Neural progenitor cell (in vitro differentiated cells): ENCODE data around the gene APLP2. TPM values are rescaled to one million over a fixed set of nuclear protein-coding genes. Genes with fewer than 3 reads are reported as not detected.

ENCODE experiments used
- DNase-seq: peaks from one replicate; pipeline ENCODE4 v3.0.0-alpha.2; 2016; ENCODE audit warnings: low spot score
- H2AFZ ChIP-seq: fragments of 200-600 bp; sonication (generic); replicated peaks from 2 replicates; pipeline ENCODE4 v1.6.1; 2016; ENCODE audit warnings: antibody characterized with exemption
- H3F3A ChIP-seq: fragments of 200-600 bp; sonication (generic); 2 replicates; pipeline ENCODE4 v1.6.1; 2016; ENCODE audit warnings: antibody characterized with exemption, low read depth
- H3K27ac ChIP-seq: fragments of 200-600 bp; sonication (generic); 2 replicates; pipeline ENCODE4 v1.5.1; 2016; ENCODE audit warnings: mild to moderate bottlenecking
- H3K27me3 ChIP-seq: fragments of 200-600 bp; sonication (generic); 2 replicates; pipeline ENCODE4 v1.6.1; 2016; ENCODE audit warnings: mild to moderate bottlenecking, moderate library complexity
- H3K36me3 ChIP-seq: fragments of 200-600 bp; sonication (generic); 2 replicates; pipeline ENCODE4 v1.5.1; 2016
- H3K4me1 ChIP-seq: fragments of 200-600 bp; sonication (generic); 2 replicates; pipeline ENCODE4 v1.6.1; 2016; ENCODE audit warnings: mixed run types
- H3K4me2 ChIP-seq: fragments of 200-600 bp; sonication (generic); 2 replicates; pipeline ENCODE4 v1.6.1; 2016
- H3K4me3 ChIP-seq: fragments of 200-600 bp; sonication (generic); 2 replicates; pipeline ENCODE4 v1.5.1; 2016
- H3K79me2 ChIP-seq: fragments of 200-600 bp; sonication (generic); 2 replicates; pipeline ENCODE4 v1.6.1; 2016; ENCODE audit warnings: low read depth
- H3K9ac ChIP-seq: fragments of 200-600 bp; sonication (generic); 2 replicates; pipeline ENCODE4 v1.6.1; 2016
- H3K9me3 ChIP-seq: fragments of 200-600 bp; sonication (generic); 2 replicates; pipeline ENCODE4 v1.5.1; 2016; ENCODE audit warnings: low read depth
- H4K20me1 ChIP-seq: fragments of 200-600 bp; sonication (generic); 2 replicates; pipeline ENCODE4 v1.6.1; 2016; ENCODE audit warnings: low read depth
- H3K27ac Mint-ChIP-seq: 3 replicates; pipeline ENCODE4 v1.8.0; 2021; ENCODE audit warnings: mixed read lengths
- H3K27me3 Mint-ChIP-seq: 2 replicates; pipeline ENCODE4 v1.8.0; 2022; ENCODE audit warnings: low read depth, mild to moderate bottlenecking, inconsistent platforms, moderate library complexity, mixed read lengths; ENCODE audit not compliant: insufficient read depth
- H3K36me3 Mint-ChIP-seq: 3 replicates; pipeline ENCODE4 v1.8.0; 2021; ENCODE audit warnings: mixed read lengths
- H3K4me1 Mint-ChIP-seq: 3 replicates; pipeline ENCODE4 v1.8.0; 2021; ENCODE audit warnings: mixed read lengths
- H3K4me3 Mint-ChIP-seq: 3 replicates; pipeline ENCODE4 v1.8.0; 2021; ENCODE audit warnings: mild to moderate bottlenecking, moderate library complexity, mixed read lengths
- H3K9me3 Mint-ChIP-seq: 3 replicates; pipeline ENCODE4 v1.8.0; 2020; ENCODE audit warnings: mixed read lengths
- CTCF ChIP-seq: fragments of 200-600 bp; sonication (generic); IDR thresholded peaks from 2 replicates; pipeline ENCODE4 v1.5.1; 2017; ENCODE audit warnings: antibody characterized with exemption, mild to moderate bottlenecking
- EZH2 ChIP-seq: fragments of 200-600 bp; sonication (generic); IDR thresholded peaks from 2 replicates; pipeline ENCODE4 v1.6.1; 2017; ENCODE audit warnings: antibody characterized with exemption, mild to moderate bottlenecking, moderate library complexity
- EZH2phosphoT487 ChIP-seq: fragments of 200-600 bp; sonication (generic); IDR thresholded peaks from 2 replicates; pipeline ENCODE4 v1.6.1; 2017; ENCODE audit warnings: antibody characterized with exemption
- total RNA-seq: library from RNA; depleted of rRNA; stranded (reverse); fragments of >200 nt; gene quantifications from 2 replicates; pipeline ENCODE4 v1.2.3, GENCODE V29; 2015; ENCODE audit warnings: low replicate concordance

APLP2 gene
- total RNA-seq, 1 donor from 2014 or later = 455 TPM

- Histone ChIP-seq H3K4me1 (no peaks in the 10 kb centered on the region), H3K9ac (no peak overlapping the region), H2AFZ (no peak overlapping the region), H3K9me3 (no peaks in the 10 kb centered on the region), H4K20me1 (no peaks in the 10 kb centered on the region), H3K79me2 (no peaks in the 10 kb centered on the region), H3K4me2 (no peak overlapping the region), H3F3A (no peaks in the 10 kb centered on the region), H3K4me3 (no peak overlapping the region), H3K27ac (no peak overlapping the region), H3K36me3 (no peaks in the 10 kb centered on the region), H3K27me3 (no peaks in the 10 kb centered on the region)
- Mint-ChIP-seq H3K36me3 (peaks cover 3% of the 10 kb centered on the region), H3K27me3 (peaks cover 2% of the 10 kb centered on the region), H3K4me1 (peaks cover 16% of the 10 kb centered on the region), H3K27ac (no peak overlapping the region), H3K4me3 (no peak overlapping the region), H3K9me3 (peaks cover 15% of the 10 kb centered on the region)
- TF ChIP-seq EZH2 = no peak
- TF ChIP-seq CTCF = no peak
- TF ChIP-seq EZH2phosphoT487 = no peak
- no peak for DNase-seq
Observed at GRCh38 chr11:130023204-130023603, 46.5 kb upstream of the APLP2 start.

- Histone ChIP-seq H3F3A (peaks cover 5% of the 10 kb centered on the region), H3K27ac (no peak overlapping the region), H4K20me1 (no peaks in the 10 kb centered on the region), H3K9ac (no peak overlapping the region), H3K79me2 (no peaks in the 10 kb centered on the region), H3K4me3 (no peak overlapping the region), H2AFZ (no peak overlapping the region), H3K4me1 (peaks cover 6% of the 10 kb centered on the region), H3K4me2 (no peak overlapping the region), H3K9me3 (no peaks in the 10 kb centered on the region), H3K27me3 (no peaks in the 10 kb centered on the region), H3K36me3 (no peaks in the 10 kb centered on the region)
- H3K4me1 Mint-ChIP-seq = peaks cover 21% of the 10 kb centered on the region
- H3K27ac Mint-ChIP-seq = no peak overlapping the region
- H3K4me3 Mint-ChIP-seq = no peak overlapping the region
- DNase-seq = no peak
- H3K9me3 Mint-ChIP-seq = peaks cover 15% of the 10 kb centered on the region
- H3K27me3 Mint-ChIP-seq = peaks cover 2% of the 10 kb centered on the region
- no peak for TF ChIP-seq CTCF
- no peak for TF ChIP-seq EZH2
- TF ChIP-seq EZH2phosphoT487 = no peak
- H3K36me3 Mint-ChIP-seq = peaks cover 3% of the 10 kb centered on the region
Observed at GRCh38 chr11:130024361-130024760, 45.3 kb upstream of the APLP2 start.

GRCh38 chr11:130025371-130025770 lies 44.3 kb upstream of the APLP2 start:
- Histone ChIP-seq H3K4me3 (no peak overlapping the region), H4K20me1 (no peaks in the 10 kb centered on the region), H3K9ac (no peak overlapping the region), H3K4me2 (no peak overlapping the region), H3K4me1 (peaks cover 8% of the 10 kb centered on the region), H3K9me3 (no peaks in the 10 kb centered on the region), H2AFZ (no peak overlapping the region), H3K36me3 (no peaks in the 10 kb centered on the region), H3F3A (peaks cover 10% of the 10 kb centered on the region), H3K27ac (no peak overlapping the region), H3K27me3 (no peaks in the 10 kb centered on the region), H3K79me2 (no peaks in the 10 kb centered on the region)
- Mint-ChIP-seq H3K36me3 (peaks cover 3% of the 10 kb centered on the region), H3K4me3 (no peak overlapping the region), H3K9me3 (peaks cover 15% of the 10 kb centered on the region), H3K27ac (no peak overlapping the region), H3K27me3 (peaks cover 2% of the 10 kb centered on the region), H3K4me1 (peaks cover 21% of the 10 kb centered on the region)
- DNase-seq = no peak
- no peak for TF ChIP-seq EZH2phosphoT487
- TF ChIP-seq EZH2 = no peak
- TF ChIP-seq CTCF = no peak
